ENCODE results near the gene PPP1R15A.
"Not testable (repeated sequence)": the region's sequence is repeated elsewhere in the genome, so short reads cannot be mapped to it uniquely, and the experiment has no call there.

The PPP1R15A gene

GRCh38 chr19:48859711-48860572, 12.3 kb upstream of the PPP1R15A start:
- no peak for DNase-seq

DNA sequence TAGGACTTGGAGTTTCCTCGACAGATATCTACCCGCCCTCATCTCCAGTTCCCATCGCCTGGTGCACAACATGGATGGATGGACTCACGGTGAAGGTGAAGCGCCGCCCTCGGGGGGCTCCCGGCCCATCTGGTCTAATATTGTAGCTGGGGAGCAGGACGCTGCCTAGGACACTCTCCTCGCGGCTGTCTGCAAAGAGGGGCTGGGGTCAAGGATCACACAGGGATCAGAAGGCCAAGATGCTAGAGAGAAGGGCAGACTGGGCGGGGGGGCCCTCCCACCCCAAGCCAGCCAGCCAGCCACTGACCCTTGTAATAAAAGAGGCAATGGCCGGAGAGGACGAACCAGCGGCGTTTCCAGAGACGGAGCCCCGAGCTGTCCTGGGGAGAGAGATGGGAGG, 10.9 kb upstream of the PPP1R15A start:
- no peak for DNase-seq

DNA sequence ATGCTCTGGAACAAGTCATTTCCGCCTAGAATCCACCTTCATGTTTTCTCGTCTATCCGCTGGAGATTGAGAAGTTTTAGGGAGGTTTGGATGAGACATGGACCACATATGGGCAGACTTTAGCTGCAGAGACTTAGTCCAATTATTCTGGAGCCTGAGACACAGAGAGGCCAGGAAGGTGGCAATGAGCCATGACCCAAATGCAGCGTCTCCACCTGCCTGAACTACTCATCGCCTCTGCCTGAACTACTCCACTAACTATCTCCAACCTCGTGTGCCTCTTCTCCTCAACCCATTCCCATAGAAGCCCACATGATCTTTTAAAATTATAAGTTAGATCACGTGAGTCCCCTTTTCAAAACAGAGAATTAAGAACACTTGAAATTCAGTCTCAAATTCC, 9.4 kb upstream of the PPP1R15A start:
- DNase-seq: no peak

DNA sequence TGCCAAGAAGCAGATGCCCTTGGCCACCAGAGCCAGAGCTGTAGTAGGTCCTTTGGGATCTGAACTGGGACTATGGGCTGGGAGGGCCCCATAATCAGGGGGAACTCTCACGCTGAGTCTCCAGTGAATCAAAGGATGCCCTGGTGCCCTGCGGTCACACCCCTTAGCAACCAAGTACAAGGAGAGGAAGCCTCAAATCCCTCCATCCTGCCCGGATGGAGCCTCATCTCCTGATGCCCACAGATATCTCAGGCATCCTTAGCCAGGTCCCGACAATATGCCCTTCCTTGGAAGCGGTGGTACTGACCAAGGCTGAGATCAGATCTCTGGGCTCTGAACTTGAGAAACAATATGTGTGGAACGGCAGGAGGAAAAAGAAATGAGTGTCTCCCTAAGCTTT, 5.5 kb upstream of the PPP1R15A start:
- no peak for DNase-seq

GRCh38 chr19:48867123-48867745, 5.0 kb upstream of the PPP1R15A start:
- no peak for DNase-seq

GRCh38 chr19:48867746-48868113, 4.5 kb upstream of the PPP1R15A start:
- DNase-seq: no peak

GRCh38 chr19:48868114-48868886, 3.9 kb upstream of the PPP1R15A start, which contains the start of gene PLEKHA4:
PLEKHA4 (minus strand) TSS chr19:48868617; CDS start chr19:48867620, 997 bp downstream.
- no peak for DNase-seq

- DNase-seq: no peak
Observed at GRCh38 chr19:48870048-48870447, 2.2 kb upstream of the PPP1R15A start.

DNA sequence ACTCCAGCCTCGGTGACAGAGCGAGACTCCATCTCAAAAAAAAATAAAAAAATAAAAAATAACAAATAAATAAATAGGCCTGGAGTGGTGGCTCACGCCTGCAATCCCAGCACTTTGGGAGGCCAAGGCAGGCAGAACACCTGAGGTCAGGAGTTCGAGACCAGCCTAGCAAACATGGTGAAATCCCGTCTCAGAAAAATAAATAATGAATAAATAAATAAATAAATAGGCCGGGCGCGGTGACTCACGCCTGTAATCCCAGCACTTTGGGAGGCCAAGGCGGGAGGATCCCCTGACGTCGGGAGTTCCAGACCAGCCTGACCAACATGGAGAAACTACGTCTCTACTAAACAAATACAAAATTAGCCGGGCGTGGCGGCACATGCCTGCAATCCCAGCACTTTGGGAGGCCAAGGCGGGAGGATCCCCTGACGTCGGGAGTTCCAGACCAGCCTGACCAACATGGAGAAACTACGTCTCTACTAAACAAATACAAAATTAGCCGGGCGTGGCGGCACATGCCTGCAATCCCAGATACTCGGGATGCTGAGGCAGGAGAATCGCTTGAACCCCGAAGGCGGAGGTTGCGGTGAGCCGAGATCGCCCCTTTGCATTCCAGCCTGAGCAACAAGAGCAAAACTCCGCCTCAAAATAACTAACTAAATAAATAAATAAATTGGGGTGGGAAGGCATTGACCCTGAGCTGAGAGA, 595 bp upstream of the PPP1R15A start:
- not testable (repeated sequence) for DNase-seq

DNA sequence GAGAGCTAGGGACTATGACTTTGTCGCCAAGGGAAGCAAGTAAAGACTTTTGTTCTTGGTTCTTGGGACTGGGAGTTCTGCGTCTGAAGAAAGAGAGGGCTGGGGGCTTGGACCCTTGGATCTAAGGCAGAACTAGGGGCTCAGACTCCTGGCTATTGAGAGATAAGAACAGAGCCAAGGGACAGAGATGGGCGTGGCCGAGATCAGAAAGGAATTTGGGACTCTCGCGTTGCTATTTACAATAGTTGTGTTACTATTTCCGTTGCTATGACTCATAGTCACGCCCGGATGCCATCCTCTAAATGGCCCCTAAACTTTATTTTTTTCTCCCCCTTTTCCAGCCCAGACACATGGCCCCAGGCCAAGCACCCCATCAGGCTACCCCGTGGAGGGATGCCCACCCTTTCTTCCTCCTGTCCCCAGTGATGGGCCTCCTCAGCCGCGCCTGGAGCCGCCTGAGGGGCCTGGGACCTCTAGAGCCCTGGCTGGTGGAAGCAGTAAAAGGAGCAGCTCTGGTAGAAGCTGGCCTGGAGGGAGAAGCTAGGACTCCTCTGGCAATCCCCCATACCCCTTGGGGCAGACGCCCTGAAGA, 759 bp downstream of the PPP1R15A start:
- peak; percentile 61 to 85 (median 78) for DNase-seq

DNA sequence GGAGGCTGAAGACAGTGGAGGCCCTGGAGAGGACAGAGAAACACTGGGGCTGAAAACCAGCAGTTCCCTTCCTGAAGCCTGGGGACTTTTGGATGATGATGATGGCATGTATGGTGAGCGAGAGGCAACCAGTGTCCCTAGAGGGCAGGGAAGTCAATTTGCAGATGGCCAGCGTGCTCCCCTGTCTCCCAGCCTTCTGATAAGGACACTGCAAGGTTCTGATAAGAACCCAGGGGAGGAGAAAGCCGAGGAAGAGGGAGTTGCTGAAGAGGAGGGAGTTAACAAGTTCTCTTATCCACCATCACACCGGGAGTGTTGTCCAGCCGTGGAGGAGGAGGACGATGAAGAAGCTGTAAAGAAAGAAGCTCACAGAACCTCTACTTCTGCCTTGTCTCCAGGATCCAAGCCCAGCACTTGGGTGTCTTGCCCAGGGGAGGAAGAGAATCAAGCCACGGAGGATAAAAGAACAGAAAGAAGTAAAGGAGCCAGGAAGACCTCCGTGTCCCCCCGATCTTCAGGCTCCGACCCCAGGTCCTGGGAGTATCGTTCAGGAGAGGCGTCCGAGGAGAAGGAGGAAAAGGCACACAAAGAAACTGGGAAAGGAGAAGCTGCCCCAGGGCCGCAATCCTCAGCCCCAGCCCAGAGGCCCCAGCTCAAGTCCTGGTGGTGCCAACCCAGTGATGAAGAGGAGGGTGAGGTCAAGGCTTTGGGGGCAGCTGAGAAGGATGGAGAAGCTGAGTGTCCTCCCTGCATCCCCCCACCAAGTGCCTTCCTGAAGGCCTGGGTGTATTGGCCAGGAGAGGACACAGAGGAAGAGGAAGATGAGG, 1.5 kb downstream of the PPP1R15A start:
- DNase-seq: peak in 2 of 6 experiments; percentile 43 to 45

GRCh38 chr19:48874303-48875135, 2.3 kb downstream of the PPP1R15A start:
- peak in 4 of 6 experiments; percentile 41 to 72 (median 60) for DNase-seq

GRCh38 chr19:48876043-48876981, 4.1 kb downstream of the PPP1R15A start:
- DNase-seq: peak in 4 of 6 experiments; percentile 28 to 54 (median 40)

- peak in 1 of 6 experiments; percentile 9 for DNase-seq
Observed at GRCh38 chr19:48877855-48878195, 5.6 kb downstream of the PPP1R15A start.

- DNase-seq: peak in 1 of 6 experiments; percentile 23
Observed at GRCh38 chr19:48878196-48879024, 6.2 kb downstream of the PPP1R15A start.

DNA sequence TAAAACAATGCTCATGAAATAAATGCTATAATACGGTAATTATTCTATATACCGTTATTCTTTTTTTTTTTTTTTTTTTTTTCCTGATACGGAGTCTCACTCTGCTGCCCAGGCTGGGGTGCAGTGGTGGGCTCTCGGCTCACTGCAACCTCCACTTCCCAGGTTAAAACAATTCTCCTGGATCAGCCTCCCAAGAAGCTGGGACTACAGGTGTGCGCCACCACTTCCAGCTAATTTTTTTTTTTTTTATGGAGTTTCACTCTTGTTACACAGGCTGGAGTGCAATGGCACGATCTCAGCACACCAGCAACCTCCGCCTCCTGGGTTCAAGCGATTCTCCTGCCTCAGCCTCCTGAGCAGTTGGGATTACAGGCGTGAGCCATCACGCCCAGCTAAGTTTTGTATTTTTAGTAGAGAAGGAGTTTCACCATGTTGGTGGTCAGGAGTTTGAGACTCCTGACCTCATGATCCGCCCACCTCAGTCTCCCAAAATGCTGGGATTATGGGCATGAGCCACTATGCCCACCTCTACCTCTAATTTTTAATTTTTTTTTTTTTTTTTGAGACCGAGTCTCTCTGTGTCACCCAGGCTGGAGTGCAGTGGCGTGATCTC, 6.9 kb downstream of the PPP1R15A start:
- no peak for DNase-seq

DNA sequence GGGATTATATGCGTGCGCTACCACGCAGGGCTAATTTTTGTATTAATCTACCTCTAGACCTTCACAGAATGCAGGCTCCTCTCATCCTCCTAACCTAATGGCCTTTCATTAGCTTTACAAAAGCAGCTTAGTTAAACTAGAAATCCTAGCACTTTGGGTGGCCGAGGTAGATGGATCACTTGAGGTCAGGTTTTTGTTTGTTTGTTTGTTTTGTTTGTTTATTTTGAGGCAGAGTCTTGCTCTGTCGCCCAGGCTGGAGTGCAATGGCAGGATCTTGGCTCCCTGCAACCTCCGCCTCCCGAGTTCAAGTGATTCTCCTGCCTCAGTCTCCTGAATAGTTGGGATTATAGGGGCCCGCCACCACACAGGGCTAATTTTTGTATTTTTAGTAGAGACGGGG, 7.5 kb downstream of the PPP1R15A start:
- not testable (repeated sequence) for DNase-seq

Data from stimulated activated naive CD4-positive, alpha-beta T cell (primary cell).